ENCODE results near the gene OSR1. TPM values are rescaled to one million over a fixed set of nuclear protein-coding genes. Genes with fewer than 3 reads are reported as not detected.
"Not testable (repeated sequence)": the region's sequence is repeated elsewhere in the genome, so short reads cannot be mapped to it uniquely, and the experiment has no call there.

OSR1 gene
- 10 to 100 TPM in 1 of 4 donors, 1 to 10 TPM in 3; 1.4 to 15.7 (median 3.4) TPM for total RNA-seq

- Histone ChIP-seq H3K4me3 (peak within 1 kb of the TSS; percentile 43 to 70 (median 58)), H3K27me3 (peaks cover 89% of the 10 kb centered on the region), H3K36me3 (no peaks in the 10 kb centered on the region), H3K9me3 (no peaks in the 10 kb centered on the region), H3K27ac (peak within 1 kb of the TSS; percentile 70 to 89 (median 78)), H3K4me1 (peaks cover 0 to 38% (median 27%) of the 10 kb centered on the region in 4 donors)
- DNase-seq: peak; percentile 52
- in situ Hi-C loops (cut with MboI; ENCODE audit: low pct_ligation_motif_present in 1 of 4, low pct_unique_long_range_greater_than_20kb in 1 of 4, low sequenced_read_pairs in 3 of 4) (loop anchor here (25.0 kb wide), 3 partner anchors 596 to 971 kb away; no protein-coding TSS in a partner anchor), intact Hi-C loops (cut with DNase I; ENCODE audit: low total_unique reads) (loop anchor here (10.0 kb wide), 2 partner anchors 364 to 1594 kb away; no protein-coding TSS in a partner anchor)
- TF ChIP-seq CTCF (IDR thresholded peaks at IDR 0.05) (no peak), POLR2AphosphoS5 (IDR thresholded peaks at IDR 0.05) (peak; percentile 5 to 65 (median 30)), POLR2A (IDR thresholded peaks at IDR 0.05) (peak; percentile 32)
- 3% methylated on average over 29 of the region's 51 CpGs; no CpG with 5 or more reads in 1 of the 2 donors for WGBS, 2 donors (ENCODE audit: low coverage in 1 of 2)
Observed at GRCh38 chr2:19358242-19359020, at the start of gene OSR1. TSS of gene OSR1 (minus strand) at chr2:19358623. CDS start at chr2:19353805, 4,818 bp downstream.

- H3K9me3 ChIP-seq: no peaks in the 10 kb centered on the region
- 80 to 96% methylated on average over 2 to 4 of the region's 4 CpGs for WGBS, 2 donors (ENCODE audit: low coverage in 1 of 2)
- H3K4me3 ChIP-seq: no peak overlapping the region
- in situ Hi-C loops (cut with MboI; ENCODE audit: low pct_ligation_motif_present in 1 of 4, low pct_unique_long_range_greater_than_20kb in 1 of 4, low sequenced_read_pairs in 3 of 4): no loop called here
- no peaks in the 10 kb centered on the region for H3K36me3 ChIP-seq
- intact Hi-C loops (cut with DNase I; ENCODE audit: low total_unique reads): no loop called here
- TF ChIP-seq CTCF (IDR thresholded peaks at IDR 0.05): no peak
- no peak for TF ChIP-seq POLR2A (IDR thresholded peaks at IDR 0.05)
- TF ChIP-seq EP300 (IDR thresholded peaks at IDR 0.05; ENCODE audit: low read depth): no peak
- no peak for TF ChIP-seq POLR2AphosphoS5 (IDR thresholded peaks at IDR 0.05)
- no peaks in the 10 kb centered on the region for H3K4me1 ChIP-seq
- DNase-seq: no peak
- H3K27me3 ChIP-seq: no peaks in the 10 kb centered on the region
- H3K27ac ChIP-seq: no peak overlapping the region
Observed at GRCh38 chr2:19403785-19404184, 45.4 kb upstream of the OSR1 start.

- H3K9me3 ChIP-seq: no peaks in the 10 kb centered on the region
- no peak overlapping the region for H3K4me3 ChIP-seq
- intact Hi-C loops (cut with DNase I; ENCODE audit: low total_unique reads): no loop called here
- TF ChIP-seq POLR2A (IDR thresholded peaks at IDR 0.05) (no peak), POLR2AphosphoS5 (IDR thresholded peaks at IDR 0.05) (no peak), CTCF (IDR thresholded peaks at IDR 0.05) (no peak), EP300 (IDR thresholded peaks at IDR 0.05; ENCODE audit: low read depth) (no peak)
- no peak overlapping the region for H3K27ac ChIP-seq
- H3K4me1 ChIP-seq: no peaks in the 10 kb centered on the region
- WGBS, 2 donors (ENCODE audit: low coverage in 1 of 2): 86 to 100% methylated on average over 2 to 4 of the region's 4 CpGs
- in situ Hi-C loops (cut with MboI; ENCODE audit: low pct_ligation_motif_present in 1 of 4, low pct_unique_long_range_greater_than_20kb in 1 of 4, low sequenced_read_pairs in 3 of 4): no loop called here
- no peak for DNase-seq
- no peaks in the 10 kb centered on the region for H3K36me3 ChIP-seq
- no peaks in the 10 kb centered on the region for H3K27me3 ChIP-seq
Observed at GRCh38 chr2:19392191-19392590, 33.8 kb upstream of the OSR1 start.

- DNase-seq: not testable (repeated sequence)
Observed at GRCh38 chr2:19389469-19389868, 31.0 kb upstream of the OSR1 start.

More at GRCh38 chr2:19389469-19389868, 31.0 kb upstream of the OSR1 start:
- H3K4me3 ChIP-seq; H3K9me3 ChIP-seq; H3K36me3 ChIP-seq; H3K27ac ChIP-seq; in situ Hi-C loops (cut with MboI; ENCODE audit: low pct_ligation_motif_present in 1 of 4, low pct_unique_long_range_greater_than_20kb in 1 of 4, low sequenced_read_pairs in 3 of 4); H3K4me1 ChIP-seq; H3K27me3 ChIP-seq; intact Hi-C loops (cut with DNase I; ENCODE audit: low total_unique reads): not testable (repeated sequence)
- WGBS, 2 donors (ENCODE audit: low coverage in 1 of 2): 81% methylated on average over 7 of the region's 7 CpGs; no CpG with 5 or more reads in 1 of the 2 donors

Measured in transverse colon (tissue), 4 donors.